Heart right ventricle (tissue), 16 donors: ENCODE results near the gene NAT8L. TPM values are rescaled to one million over a fixed set of nuclear protein-coding genes. Genes with fewer than 3 reads are reported as not detected.

Experiments used
- ATAC-seq, 8 donors: fragments of 200-7000 bp; cut with Tn5 transposase; one replicate each; pipeline ENCODE4 v1.9.1; 2020; ENCODE audit warnings: mild to moderate bottlenecking in 8 of 8, moderate library complexity in 8 of 8, moderate number of reproducible peaks in 1 of 8
- DNase-seq, 2 donors: peaks; one replicate each; pipeline ENCODE4 v3.0.0-alpha.2; 2020
- H3K27ac ChIP-seq, 10 donors: fragments of 200-600 bp; sonication (generic) in 2 of 10; one replicate each; pipeline versions ENCODE4 v1.5.0 to v1.8.0; 2020 to 2022; ENCODE audit warnings: mild to moderate bottlenecking in 3 of 10
- H3K27me3 ChIP-seq, 7 donors: fragments of 200-600 bp; one replicate each; pipeline ENCODE4 v1.8.0; 2021 to 2022; ENCODE audit warnings: mild to moderate bottlenecking in 2 of 7
- H3K36me3 ChIP-seq, 9 donors: fragments of 200-600 bp; sonication (generic) in 1 of 9; one replicate each; pipeline versions ENCODE4 v1.5.0 to v1.8.0; 2020 to 2022; ENCODE audit warnings: mild to moderate bottlenecking in 2 of 9
- H3K4me1 ChIP-seq, 9 donors: fragments of 200-600 bp; sonication (generic) in 1 of 9; one replicate each; pipeline versions ENCODE4 v1.5.0 to v1.8.0; 2020 to 2022; ENCODE audit warnings: mild to moderate bottlenecking in 4 of 9
- H3K4me3 ChIP-seq, 10 donors: fragments of 200-600 bp; sonication (generic) in 2 of 10; one replicate each; pipeline versions ENCODE4 v1.5.0 to v1.8.0; 2020 to 2022; ENCODE audit warnings: mild to moderate bottlenecking in 7 of 10, moderate library complexity in 2 of 10
- H3K9me3 ChIP-seq, 11 donors: fragments of 200-600 bp in 10 of 11; sonication (generic) in 2 of 11; one replicate each; pipeline versions ENCODE4 v1.5.0 to v1.8.0; 2013 to 2022; ENCODE audit warnings: mild to moderate bottlenecking in 2 of 11, control low read depth in 1 of 11, moderate library complexity in 1 of 11
- WGBS, 2 donors: extraction: QIAGEN DNeasy Blood & Tissue Kit; methylation state at CpG; one replicate each; pipeline ENCODE4 v1.1.7; 2013; ENCODE audit warnings: inconsistent platforms in 1 of 2; 5-methylcytosine and 5-hydroxymethylcytosine counted together
- intact Hi-C, 10 donors: fragments of 100-400 bp; cut with DNase I; formaldehyde crosslinking; loops; one replicate each; pipeline versions ENCODE4 v1.11.1 to v1.14.2; 2022
- polyA plus RNA-seq, 2 donors: library from polyadenylated mRNA; stranded (reverse); fragments of 200-250 nt; gene quantifications; one replicate each; pipeline ENCODE4 v1.2.3, GENCODE V29; 2013
- total RNA-seq, 10 donors: library from RNA; stranded (reverse); fragmentation: NEBNext Ultra II Directional in 3 of 10; extraction: Animal tissue kit (Norgen Biotek cat#: 25700) in 3 of 10; gene quantifications; one replicate each; pipeline versions ENCODE4 v1.2.1 to v1.2.4, GENCODE V29; 2021 to 2023
- TF ChIP-seq, protein P1 (sequence below), 9 donors: fragments of 200-600 bp; sonication (generic) in 2 of 9; IDR thresholded peaks; one replicate each; pipeline versions ENCODE4 v1.5.0 to v1.8.0; 2021 to 2022; ENCODE audit warnings: antibody characterized with exemption in 9 of 9, mild to moderate bottlenecking in 5 of 9, moderate library complexity in 1 of 9
- donor health status: Arrhythmogenic right ventricular cardiomyopathy.
- donor health status: ischemic (EF 13 %, LVEDD 7.1; RV severe dilation, severe dysfunction).
- donor health status: healthy with polysubstance abuse.
- donor health status: DM: no; HTN: yes; CAD: no.
- donor health status: DM: no; HTN: no; CAD: no.
- donor health status: ischemic (EF 25% LVEDD 6.9; RV normal size, moderate dysfunction).
- donor health status: ischemic (EF 25% LVEDD 5.7; RV mildly dilated, moderate dysfunction).
- donor health status: healthy.
- donor health status: DM: yes; HTN: yes; CAD: no.
- donor health status: Ischemic cardiomyopathy.
- donor health status: ischemic (EF 35%, LVEDD 5.7; RV mildly dilated, moderate dysfunction).
- donor health status: nonischemic (EF 11% LVEDD 7.7; RV severe dilation, severe dysfunction).
- donor health status: DM: yes; HTN: yes; CAD: no.
- donor health status: PGD.
- donor health status: ischemic (EF 29% LVEDD 5.4; RV normal size, mild dysfunction).
- donor health status: nonischemic (EF 23%, LVEDD 6.1; RV moderate dilation, normal function).

Gene NAT8L
- total and polyA plus RNA-seq, 12 donors, result 0.12 to 1.4 (median 0.37) TPM

DNA sequence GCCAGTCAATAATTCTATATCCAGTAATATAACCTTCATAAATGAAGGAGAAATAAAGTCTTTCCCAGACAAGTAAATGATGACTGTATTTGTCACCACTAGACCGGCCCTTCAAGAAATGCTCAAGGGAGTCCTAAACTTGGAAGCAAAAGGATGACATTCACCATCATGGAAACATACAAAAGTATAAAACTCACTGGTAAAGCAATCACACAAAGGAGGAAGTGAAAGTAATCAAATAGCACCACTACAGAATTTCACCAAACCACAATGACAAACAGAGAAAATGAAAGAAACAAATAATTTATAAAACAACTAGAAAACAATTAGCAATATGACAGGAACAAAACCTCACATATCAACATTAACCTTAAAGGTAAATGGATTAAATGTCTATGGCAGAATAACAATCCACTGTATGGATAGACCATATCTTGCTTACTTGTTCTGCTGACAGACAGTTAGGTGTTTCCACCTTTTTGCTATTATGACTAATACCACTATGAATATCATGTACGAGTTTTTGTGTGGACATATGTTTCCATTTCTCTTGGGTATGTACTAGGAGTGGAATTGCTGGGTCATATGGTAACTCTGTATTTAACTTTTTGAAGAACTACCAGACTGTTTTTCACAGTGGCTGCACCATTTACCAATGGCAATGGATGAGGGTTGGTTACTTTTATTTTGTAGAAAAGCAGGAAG is 44.9 kb downstream of the NAT8L start:
- no peaks in the 10 kb centered on the region for H3K36me3 ChIP-seq
- WGBS, 2 donors, result 90 to 92% methylated on average over 2 of the region's 2 CpGs
- TF ChIP-seq, protein P1, sequence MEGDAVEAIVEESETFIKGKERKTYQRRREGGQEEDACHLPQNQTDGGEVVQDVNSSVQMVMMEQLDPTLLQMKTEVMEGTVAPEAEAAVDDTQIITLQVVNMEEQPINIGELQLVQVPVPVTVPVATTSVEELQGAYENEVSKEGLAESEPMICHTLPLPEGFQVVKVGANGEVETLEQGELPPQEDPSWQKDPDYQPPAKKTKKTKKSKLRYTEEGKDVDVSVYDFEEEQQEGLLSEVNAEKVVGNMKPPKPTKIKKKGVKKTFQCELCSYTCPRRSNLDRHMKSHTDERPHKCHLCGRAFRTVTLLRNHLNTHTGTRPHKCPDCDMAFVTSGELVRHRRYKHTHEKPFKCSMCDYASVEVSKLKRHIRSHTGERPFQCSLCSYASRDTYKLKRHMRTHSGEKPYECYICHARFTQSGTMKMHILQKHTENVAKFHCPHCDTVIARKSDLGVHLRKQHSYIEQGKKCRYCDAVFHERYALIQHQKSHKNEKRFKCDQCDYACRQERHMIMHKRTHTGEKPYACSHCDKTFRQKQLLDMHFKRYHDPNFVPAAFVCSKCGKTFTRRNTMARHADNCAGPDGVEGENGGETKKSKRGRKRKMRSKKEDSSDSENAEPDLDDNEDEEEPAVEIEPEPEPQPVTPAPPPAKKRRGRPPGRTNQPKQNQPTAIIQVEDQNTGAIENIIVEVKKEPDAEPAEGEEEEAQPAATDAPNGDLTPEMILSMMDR (IDR thresholded peaks at IDR 0.05), result no peak

GRCh38 chr4:2104556-2105345 is 45.6 kb downstream of the NAT8L start:
- Histone ChIP-seq H3K4me1 (no peaks in the 10 kb centered on the region), H3K9me3 (peaks cover 0 to 44% (median 23%) of the 10 kb centered on the region in 11 donors), H3K27ac (no peak overlapping the region), H3K27me3 (peaks cover 0 to 63% (median 0%) of the 10 kb centered on the region in 7 donors), H3K36me3 (no peaks in the 10 kb centered on the region), H3K4me3 (no peak overlapping the region)
- TF ChIP-seq, protein P1 (IDR thresholded peaks at IDR 0.05), result no peak
- ATAC-seq (no peak), DNase-seq (no peak)
- intact Hi-C loops, result no loop called here
- 79 to 80% methylated on average over 9 of the region's 9 CpGs for WGBS, 2 donors

More for the DNA sequence above, 44.9 kb downstream of the NAT8L start:
- ATAC-seq (no peak), DNase-seq (no peak)
- Histone ChIP-seq H3K27me3 (peaks cover 0 to 67% (median 0%) of the 10 kb centered on the region in 7 donors), H3K9me3 (peaks cover 0 to 44% (median 23%) of the 10 kb centered on the region in 11 donors), H3K27ac (no peak overlapping the region), H3K4me3 (no peak overlapping the region), H3K4me1 (no peaks in the 10 kb centered on the region)
- intact Hi-C loops, result no loop called here

- Histone ChIP-seq H3K9me3 (peaks cover 0 to 44% (median 23%) of the 10 kb centered on the region in 11 donors), H3K4me3 (no peak overlapping the region), H3K27me3 (peaks cover 0 to 63% (median 0%) of the 10 kb centered on the region in 7 donors), H3K4me1 (no peaks in the 10 kb centered on the region), H3K36me3 (no peaks in the 10 kb centered on the region), H3K27ac (no peak overlapping the region)
- no peak for ATAC-seq
- DNase-seq, result no peak
- TF ChIP-seq, protein P1 (IDR thresholded peaks at IDR 0.05), result no peak
- WGBS, 2 donors, result 84 to 100% methylated on average over 1 of the region's 1 CpG
- intact Hi-C loops, result no loop called here
Observed at GRCh38 chr4:2105559-2105958, 46.4 kb downstream of the NAT8L start.

DNA sequence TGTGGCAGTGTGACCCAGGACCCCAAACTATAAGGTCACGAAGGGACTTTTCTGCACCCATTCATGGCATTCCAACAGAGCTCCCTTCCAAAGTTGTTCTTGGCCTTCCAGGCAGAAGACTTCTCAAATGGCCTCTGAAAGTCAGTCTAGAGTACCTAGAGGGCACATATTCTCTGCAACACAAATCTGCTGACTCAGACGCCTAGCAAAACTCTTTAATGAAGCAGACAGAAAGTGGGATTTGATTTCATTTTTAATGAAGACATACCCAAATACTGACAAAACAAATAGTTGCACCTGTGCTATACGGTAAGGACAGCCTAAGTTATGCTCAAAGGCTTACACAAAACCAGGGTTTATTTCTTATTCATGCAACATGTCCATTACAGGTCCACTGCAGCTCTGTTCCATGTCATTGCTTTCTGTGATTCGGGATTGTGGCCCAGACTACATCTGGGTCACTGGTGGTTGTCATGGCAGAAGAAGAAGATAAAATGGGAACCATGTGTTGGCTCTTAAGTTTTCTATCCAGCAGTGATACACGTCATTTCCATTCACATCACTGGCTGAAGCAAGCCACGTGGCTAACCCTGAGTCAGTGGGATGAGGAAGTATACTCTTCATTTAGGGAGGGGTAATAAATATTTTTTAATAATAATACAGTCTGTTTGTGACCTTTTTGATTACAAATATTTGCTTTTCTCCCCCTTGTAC is 57.7 kb downstream of the NAT8L start:
- no peaks in the 10 kb centered on the region for H3K36me3 ChIP-seq
- DNase-seq, result no peak
- no peaks in the 10 kb centered on the region for H3K4me1 ChIP-seq
- no peaks in the 10 kb centered on the region for H3K27me3 ChIP-seq
- no peak overlapping the region for H3K27ac ChIP-seq
- TF ChIP-seq, protein P1 (IDR thresholded peaks at IDR 0.05), result no peak
- no peak overlapping the region for H3K4me3 ChIP-seq
- H3K9me3 ChIP-seq, result no peaks in the 10 kb centered on the region
- WGBS, 2 donors, result 88 to 90% methylated on average over 6 of the region's 6 CpGs
- intact Hi-C loops, result no loop called here
- no peak for ATAC-seq
